Measurements from ENCODE around the gene ATXN7L1. TPM values are rescaled to one million over a fixed set of nuclear protein-coding genes. Genes with fewer than 3 reads are reported as not detected.
"Not testable (repeated sequence)": the region's sequence is repeated elsewhere in the genome, so short reads cannot be mapped to it uniquely, and the experiment has no call there.

Gene ATXN7L1
- total RNA-seq, 1 donor from 2014 or later: 4.6 TPM

GRCh38 chr7:105861224-105861623 is 15.2 kb downstream of the ATXN7L1 start:
- DNase-seq (ENCODE audit: low read depth in 2 of 2): no peak

DNA sequence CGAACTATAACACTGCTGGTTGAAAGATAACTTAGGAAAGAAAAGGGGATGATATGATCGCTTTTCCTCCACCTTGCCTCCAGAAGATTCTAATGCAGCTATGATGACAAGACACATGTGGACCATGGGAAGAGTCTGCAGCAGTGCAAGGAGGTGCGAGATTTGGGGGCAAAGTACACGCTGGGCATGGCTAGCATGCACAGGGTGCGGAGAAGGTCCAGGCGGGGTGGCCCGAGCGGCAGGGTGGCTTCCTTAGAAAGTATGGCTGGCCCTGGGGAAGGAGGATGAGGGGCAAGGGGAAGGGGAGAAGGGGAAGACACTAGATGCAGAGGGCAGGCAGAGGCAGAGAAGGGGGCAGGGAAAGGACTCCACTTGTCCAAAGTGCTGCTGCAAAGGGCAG is 15.6 kb downstream of the ATXN7L1 start:
- DNase-seq (ENCODE audit: low read depth in 2 of 2): no peak

DNA sequence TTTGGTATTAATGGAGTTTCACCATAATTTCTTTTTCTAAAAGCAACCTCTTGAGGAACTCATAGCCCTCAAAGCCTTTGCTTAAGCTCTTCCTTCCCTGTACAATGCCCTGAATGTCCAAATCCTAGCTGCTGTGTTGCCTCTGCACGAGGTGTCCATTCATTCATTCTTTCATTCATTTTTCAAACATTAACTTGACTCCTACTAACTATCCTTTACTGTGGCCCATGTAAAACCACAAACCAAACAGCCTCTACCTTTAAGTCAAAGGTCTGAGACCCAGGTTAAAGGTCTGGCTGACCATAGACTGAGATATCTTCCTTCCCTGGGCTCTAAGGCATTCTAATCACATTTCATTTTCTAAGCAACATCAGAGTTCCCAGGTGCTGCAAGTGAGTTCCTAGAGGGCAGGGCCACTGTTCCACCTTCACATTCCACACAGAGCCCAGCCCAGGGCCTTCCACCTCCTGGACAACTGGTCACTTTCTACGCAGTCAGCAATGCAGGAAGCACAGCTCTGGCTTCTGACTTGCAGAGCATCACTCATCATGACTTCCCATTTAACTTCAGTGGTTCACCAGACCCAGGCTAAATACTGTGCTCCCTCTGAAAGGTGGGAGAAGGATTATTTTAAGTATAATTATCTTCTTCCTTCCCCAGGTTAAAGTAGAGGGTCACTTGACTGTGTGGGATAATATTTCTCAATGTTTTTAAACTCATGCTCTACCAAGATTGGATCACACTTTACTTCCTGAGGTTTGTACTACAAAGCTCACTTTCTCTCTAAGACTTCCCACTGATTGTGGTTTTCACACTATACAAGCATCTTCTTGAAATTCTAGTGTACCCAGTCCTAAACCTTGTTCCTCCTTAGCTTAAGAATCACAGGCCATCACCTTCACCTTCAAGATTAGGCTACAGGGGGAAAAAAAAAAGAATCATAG is 19.1 kb downstream of the ATXN7L1 start:
- peak in 1 of 2 donors; percentile 37 for DNase-seq (ENCODE audit: low read depth in 2 of 2)

DNA sequence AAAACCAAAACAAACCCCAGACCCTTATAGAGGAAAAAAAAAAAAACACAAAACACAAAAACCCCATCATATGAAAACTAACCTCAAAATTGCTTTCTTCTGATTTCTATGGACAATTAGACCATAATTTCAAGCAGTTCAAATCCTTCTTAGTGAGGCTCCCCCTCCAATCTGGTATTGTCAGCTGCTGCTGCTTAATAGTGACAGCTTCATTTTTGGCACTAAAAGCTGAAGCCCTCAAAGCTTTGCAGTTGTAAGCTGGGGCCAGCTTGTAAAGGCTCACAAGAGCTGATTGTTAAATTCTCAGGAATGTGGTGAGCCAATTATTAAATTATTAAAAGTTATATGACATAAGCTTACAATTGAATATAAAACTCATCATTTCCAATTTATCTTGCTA is 21.9 kb downstream of the ATXN7L1 start:
- DNase-seq (ENCODE audit: low read depth in 2 of 2): no peak

DNA sequence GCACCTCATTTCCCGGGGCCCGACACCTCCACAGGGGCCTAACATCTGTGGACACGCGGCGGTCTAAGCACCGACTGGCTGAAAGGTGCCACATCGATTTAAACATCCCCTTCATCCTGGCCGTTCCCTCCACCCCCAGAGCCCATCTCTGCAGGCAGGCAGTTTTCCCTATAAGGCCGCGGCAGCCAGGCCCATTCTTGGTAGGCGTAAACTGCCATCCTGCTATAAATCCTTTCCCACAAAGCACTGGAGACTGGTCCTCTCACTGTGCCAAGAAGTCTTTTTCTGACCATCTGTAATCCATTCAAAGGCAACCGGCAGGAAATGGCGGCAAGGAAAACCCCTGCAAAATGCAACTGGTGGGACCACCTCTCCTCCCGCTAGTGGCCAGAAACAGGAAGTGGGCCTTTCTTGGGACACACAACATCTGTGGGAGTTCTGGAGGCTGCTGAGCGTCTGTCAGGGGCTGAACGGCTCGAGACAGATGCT is 22.4 kb downstream of the ATXN7L1 start:
- DNase-seq (ENCODE audit: low read depth in 2 of 2): peak in 1 of 2 donors; percentile 22

- no peak for DNase-seq (ENCODE audit: low read depth in 2 of 2)
These were observed 25.3 kb downstream of the ATXN7L1 start for GRCh38 chr7:105851064-105851463.

DNA sequence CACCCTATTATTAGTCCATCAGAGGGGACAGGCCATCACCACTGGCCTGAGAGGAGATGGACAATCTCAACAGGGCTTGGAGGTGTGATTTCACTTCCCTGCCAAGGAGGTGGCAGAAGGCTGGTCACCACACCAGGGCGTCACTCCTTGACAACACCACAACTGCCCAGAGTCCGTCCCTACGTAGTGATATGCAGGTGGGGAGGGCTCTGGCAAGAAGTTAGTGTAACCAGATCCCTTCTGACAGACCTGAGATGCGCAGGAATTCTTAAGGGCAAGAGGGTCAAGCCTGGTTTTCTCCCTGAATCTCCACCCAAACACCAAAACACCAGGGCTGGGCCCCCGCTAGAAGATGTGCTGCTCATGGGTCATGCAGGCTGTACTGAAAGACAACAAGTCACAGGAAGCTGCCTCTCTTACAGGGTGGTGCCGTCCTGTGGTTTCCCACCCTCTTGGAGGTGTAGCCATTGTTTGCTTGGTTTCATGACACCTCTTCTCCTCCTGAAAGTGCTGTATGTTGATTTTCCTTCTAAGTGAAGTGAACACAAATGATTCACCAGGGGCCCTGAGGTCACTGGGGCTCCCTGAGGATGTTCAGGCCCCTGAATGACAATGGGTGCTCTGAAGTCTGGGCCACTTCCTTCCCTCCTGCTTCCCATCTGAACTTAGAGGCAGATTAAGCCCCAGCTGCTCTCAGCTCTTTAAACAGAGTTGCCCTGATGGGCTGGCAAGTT is 27.1 kb downstream of the ATXN7L1 start:
- peak in 1 of 2 donors; percentile 76 for DNase-seq (ENCODE audit: low read depth in 2 of 2)

GRCh38 chr7:105846404-105846803 is 30.0 kb downstream of the ATXN7L1 start:
- DNase-seq (ENCODE audit: low read depth in 2 of 2): no peak

- DNase-seq (ENCODE audit: low read depth in 2 of 2): not testable (repeated sequence)
These were observed 31.7 kb downstream of the ATXN7L1 start for GRCh38 chr7:105844681-105845080.

- DNase-seq (ENCODE audit: low read depth in 2 of 2): no peak
These were observed 34.5 kb downstream of the ATXN7L1 start for GRCh38 chr7:105841866-105842265.

GRCh38 chr7:105840981-105841749 is 35.2 kb downstream of the ATXN7L1 start:
- DNase-seq (ENCODE audit: low read depth in 2 of 2): peak in 1 of 2 donors; percentile 33

- no peak for DNase-seq (ENCODE audit: low read depth in 2 of 2)
These were observed 37.1 kb downstream of the ATXN7L1 start for GRCh38 chr7:105839266-105839665.

DNA sequence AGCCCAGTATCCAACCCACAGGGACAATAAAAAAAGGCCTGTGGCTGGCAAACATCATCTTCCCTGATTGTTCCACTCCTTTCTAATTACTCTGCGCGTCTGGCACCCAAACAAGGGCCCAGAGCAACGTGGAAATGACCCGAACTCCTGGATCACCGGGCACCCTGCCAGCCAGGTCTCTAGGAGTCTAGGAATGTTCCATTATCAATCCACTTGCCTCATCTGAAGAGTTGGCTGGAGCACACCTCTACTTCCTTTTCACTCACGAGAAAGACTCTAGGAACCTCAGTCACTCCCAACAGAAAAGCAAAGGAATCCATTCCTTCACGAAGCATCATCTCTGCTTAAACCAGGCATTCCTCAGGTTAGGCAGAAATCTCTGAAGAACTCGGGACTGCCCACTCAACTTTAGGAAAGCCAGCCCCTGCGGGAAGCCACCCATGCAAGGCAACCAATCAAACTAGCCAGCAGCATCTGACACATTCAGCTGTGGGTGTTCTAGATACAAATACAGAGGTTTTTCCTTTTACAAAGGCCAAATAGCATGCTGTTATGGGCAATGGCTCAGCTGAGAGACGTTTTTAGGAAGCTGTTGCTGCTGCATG is 37.7 kb downstream of the ATXN7L1 start:
- peak; percentile 39 to 42 for DNase-seq (ENCODE audit: low read depth in 2 of 2)

DNA sequence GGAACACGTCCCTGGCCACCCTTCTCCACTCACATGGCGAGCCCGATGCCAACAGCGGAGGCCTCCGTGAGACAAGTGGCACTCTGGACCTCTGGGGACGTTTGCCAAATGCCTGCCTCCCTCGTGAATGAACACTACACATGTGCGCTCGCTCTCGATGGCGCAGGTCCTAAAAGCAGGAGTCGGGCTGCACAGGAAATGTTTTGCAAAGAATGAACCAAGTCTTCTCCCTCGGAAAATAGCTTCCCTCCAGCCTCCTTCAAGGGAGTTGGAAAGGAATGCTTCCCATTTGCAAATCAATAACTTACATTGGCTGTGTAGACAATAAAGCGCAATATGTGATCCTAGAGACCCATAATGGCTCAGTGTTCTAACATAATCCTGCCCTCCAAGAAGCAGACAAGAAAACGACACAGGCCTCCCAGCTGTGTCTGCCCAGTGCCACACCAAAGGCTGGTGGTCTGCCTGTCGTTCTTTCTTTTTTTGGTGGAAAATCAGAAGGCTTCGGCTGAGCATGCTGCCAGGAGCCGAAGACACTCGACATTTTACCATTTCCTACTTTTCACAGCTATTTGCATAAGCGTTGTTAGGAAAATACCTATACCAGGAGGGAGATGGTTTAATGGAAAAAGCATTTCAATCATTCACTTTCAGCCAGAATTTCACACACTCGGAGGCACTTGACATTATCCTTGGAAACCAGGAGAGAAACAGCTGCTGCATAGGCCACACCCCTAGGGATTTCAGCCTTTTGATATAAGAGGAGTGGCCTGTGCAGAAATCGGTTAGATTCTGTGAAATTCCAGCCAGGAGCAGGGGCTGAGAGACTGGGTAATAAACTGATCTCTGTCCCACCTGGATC is 38.4 kb downstream of the ATXN7L1 start:
- DNase-seq (ENCODE audit: low read depth in 2 of 2): peak in 1 of 2 donors; percentile 12

GRCh38 chr7:105835441-105835840 is 41.0 kb downstream of the ATXN7L1 start:
- no peak for DNase-seq (ENCODE audit: low read depth in 2 of 2)

DNA sequence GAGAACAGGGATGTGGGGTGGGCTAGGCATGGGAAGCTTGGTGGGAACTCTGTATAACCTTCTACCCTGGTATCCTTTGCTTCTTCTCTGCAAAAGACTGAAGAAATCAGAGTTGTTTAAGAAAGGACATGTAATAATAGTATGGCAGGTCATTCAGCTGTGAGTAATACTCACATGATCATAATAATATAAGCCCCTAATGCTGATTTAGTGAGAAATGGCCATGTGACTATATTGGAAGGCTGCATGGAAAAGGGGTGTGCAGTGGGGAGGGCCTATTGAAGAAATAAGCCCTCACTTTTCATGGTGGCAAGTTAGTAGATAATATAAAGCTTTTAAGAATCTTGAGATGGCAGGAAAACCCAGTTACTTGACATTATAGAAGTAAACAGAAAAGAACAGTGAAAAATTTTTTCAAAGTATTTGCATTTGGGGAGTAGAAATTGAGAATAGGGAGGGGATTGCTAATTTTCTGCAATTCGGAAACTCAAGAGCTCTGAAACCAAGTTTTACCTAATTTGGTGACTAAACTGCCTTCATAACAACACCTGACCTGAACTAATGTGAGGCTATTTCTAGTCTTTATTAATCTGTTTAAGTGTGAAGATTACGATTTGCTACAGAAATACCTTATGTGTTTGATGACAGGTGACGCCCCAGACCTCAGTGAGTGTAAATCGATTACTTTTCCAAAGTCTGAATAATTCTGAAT is 44.4 kb downstream of the ATXN7L1 start:
- DNase-seq (ENCODE audit: low read depth in 2 of 2): peak; percentile 33 to 45

- no peak for DNase-seq (ENCODE audit: low read depth in 2 of 2)
These were observed 45.1 kb downstream of the ATXN7L1 start for GRCh38 chr7:105831302-105831620.

GRCh38 chr7:105830405-105831301 is 45.7 kb downstream of the ATXN7L1 start:
- DNase-seq (ENCODE audit: low read depth in 2 of 2): peak; percentile 94
